ENCODE data around the gene ACSL3.

ACSL3 gene

DNA sequence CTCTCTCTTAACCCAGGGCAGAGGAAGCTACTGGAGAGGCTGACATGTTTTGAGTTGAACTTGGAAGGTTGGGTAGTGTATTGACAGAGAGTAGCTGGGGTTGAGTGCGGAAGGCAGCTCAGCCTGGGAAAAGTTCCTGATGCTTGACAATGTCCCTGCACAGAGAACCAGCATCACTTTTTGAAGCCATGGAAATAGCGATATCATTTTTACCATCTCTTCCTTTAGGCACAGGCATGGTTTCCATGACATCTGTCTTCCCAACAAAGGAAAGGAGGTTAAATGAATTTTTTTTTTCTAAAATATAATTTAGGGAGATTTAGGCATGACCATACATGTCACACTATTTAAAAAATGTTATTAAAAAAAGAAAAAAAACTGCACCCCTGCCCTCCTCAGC is 112.9 kb downstream of the ACSL3 start:
- Histone ChIP-seq H3K27me3 (ENCODE audit: insufficient read depth, insufficient read length) (no peaks in the 10 kb centered on the region), H3K4me3 (ENCODE audit: insufficient read length, low read depth) (no peak overlapping the region), H3K9ac (ENCODE audit: insufficient read length, low read depth) (no peak overlapping the region), H3K36me3 (ENCODE audit: insufficient read depth, insufficient read length, low read length) (no peaks in the 10 kb centered on the region), H3K9me3 (ENCODE audit: insufficient read depth, low read length) (no peaks in the 10 kb centered on the region), H3K4me1 (ENCODE audit: insufficient read depth, insufficient read length) (no peaks in the 10 kb centered on the region)
- DNase-seq (ENCODE audit: low read depth, low spot score), result no peak
- no peak for TF ChIP-seq SUZ12 (IDR thresholded peaks at IDR 0.05; ENCODE audit: extremely low read depth, insufficient read depth, insufficient read length)
- TF ChIP-seq YY1 (IDR thresholded peaks at IDR 0.05; ENCODE audit: insufficient read depth, insufficient read length), result no peak
- no peak for TF ChIP-seq ZNF274 (IDR thresholded peaks at IDR 0.05; ENCODE audit: low read depth, low read length)

DNA sequence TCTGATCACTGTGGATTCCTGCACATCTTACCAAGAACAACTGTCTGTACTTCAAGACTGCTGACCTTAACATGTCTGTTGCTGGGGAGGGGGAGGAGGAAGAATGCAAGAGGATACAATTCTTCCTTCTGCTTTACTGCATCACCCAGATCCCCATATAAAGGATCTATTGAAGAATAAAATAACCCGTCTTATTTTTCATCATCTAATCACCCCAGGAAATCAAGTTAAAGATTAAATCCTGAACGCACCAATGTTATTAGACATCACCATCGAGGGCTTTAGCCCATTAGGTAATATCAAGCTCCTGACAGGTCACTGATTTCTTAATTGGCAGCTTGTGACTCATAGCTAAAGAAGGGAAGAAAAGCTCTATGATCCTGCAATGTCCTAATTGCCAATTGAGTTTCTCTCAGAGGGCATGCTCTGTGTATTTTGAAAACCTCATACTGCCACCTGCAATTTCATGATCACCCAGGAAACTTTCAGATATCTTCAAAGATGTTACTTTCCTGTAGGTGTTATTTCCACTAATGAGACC is 115.8 kb downstream of the ACSL3 start:
- TF ChIP-seq YY1 (IDR thresholded peaks at IDR 0.05; ENCODE audit: insufficient read depth, insufficient read length) (no peak), SUZ12 (IDR thresholded peaks at IDR 0.05; ENCODE audit: extremely low read depth, insufficient read depth, insufficient read length) (no peak), ZNF274 (IDR thresholded peaks at IDR 0.05; ENCODE audit: low read depth, low read length) (no peak)
- H3K36me3 ChIP-seq (ENCODE audit: insufficient read depth, insufficient read length, low read length), result no peaks in the 10 kb centered on the region
- no peak overlapping the region for H3K4me3 ChIP-seq (ENCODE audit: insufficient read length, low read depth)
- no peaks in the 10 kb centered on the region for H3K4me1 ChIP-seq (ENCODE audit: insufficient read depth, insufficient read length)
- H3K27me3 ChIP-seq (ENCODE audit: insufficient read depth, insufficient read length), result no peaks in the 10 kb centered on the region
- H3K9me3 ChIP-seq (ENCODE audit: insufficient read depth, low read length), result no peaks in the 10 kb centered on the region
- H3K9ac ChIP-seq (ENCODE audit: insufficient read length, low read depth), result no peak overlapping the region
- DNase-seq (ENCODE audit: low read depth, low spot score), result no peak

- Histone ChIP-seq H3K9ac (ENCODE audit: insufficient read length, low read depth) (no peak overlapping the region), H3K9me3 (ENCODE audit: insufficient read depth, low read length) (no peaks in the 10 kb centered on the region), H3K4me3 (ENCODE audit: insufficient read length, low read depth) (no peak overlapping the region), H3K36me3 (ENCODE audit: insufficient read depth, insufficient read length, low read length) (no peaks in the 10 kb centered on the region), H3K4me1 (ENCODE audit: insufficient read depth, insufficient read length) (no peaks in the 10 kb centered on the region), H3K27me3 (ENCODE audit: insufficient read depth, insufficient read length) (no peaks in the 10 kb centered on the region)
- DNase-seq (ENCODE audit: low read depth, low spot score), result no peak
- TF ChIP-seq ZNF274 (IDR thresholded peaks at IDR 0.05; ENCODE audit: low read depth, low read length) (no peak), SUZ12 (IDR thresholded peaks at IDR 0.05; ENCODE audit: extremely low read depth, insufficient read depth, insufficient read length) (no peak), YY1 (IDR thresholded peaks at IDR 0.05; ENCODE audit: insufficient read depth, insufficient read length) (no peak)
Observed at GRCh38 chr2:222977121-222977520, 116.3 kb downstream of the ACSL3 start.

DNA sequence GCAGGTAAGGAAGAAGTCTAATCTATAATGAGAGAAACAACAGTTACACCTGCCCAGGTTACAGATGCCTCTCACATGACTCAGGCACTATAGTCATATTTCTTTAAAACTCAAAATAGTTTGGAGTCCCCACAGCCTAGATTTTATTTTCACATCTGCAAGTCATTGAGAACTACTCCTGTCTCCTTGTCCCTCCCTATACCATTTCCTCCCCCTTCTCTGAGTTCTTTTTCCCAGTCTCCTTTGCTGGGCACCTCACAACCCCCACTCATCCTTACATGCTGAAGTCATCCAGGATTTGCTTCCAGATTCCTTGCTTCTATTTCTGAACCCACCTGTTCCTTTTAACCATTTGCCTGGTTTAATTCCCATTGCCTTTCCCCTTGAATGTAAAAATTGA is 118.0 kb downstream of the ACSL3 start:
- Histone ChIP-seq H3K36me3 (ENCODE audit: insufficient read depth, insufficient read length, low read length) (no peaks in the 10 kb centered on the region), H3K9ac (ENCODE audit: insufficient read length, low read depth) (no peak overlapping the region), H3K27me3 (ENCODE audit: insufficient read depth, insufficient read length) (no peaks in the 10 kb centered on the region), H3K4me1 (ENCODE audit: insufficient read depth, insufficient read length) (no peaks in the 10 kb centered on the region), H3K4me3 (ENCODE audit: insufficient read length, low read depth) (no peak overlapping the region), H3K9me3 (ENCODE audit: insufficient read depth, low read length) (peaks cover 10% of the 10 kb centered on the region; the same call in 1 of the 2 replicates)
- TF ChIP-seq ZNF274 (IDR thresholded peaks at IDR 0.05; ENCODE audit: low read depth, low read length) (no peak), YY1 (IDR thresholded peaks at IDR 0.05; ENCODE audit: insufficient read depth, insufficient read length) (no peak), SUZ12 (IDR thresholded peaks at IDR 0.05; ENCODE audit: extremely low read depth, insufficient read depth, insufficient read length) (no peak)
- DNase-seq (ENCODE audit: low read depth, low spot score), result no peak

DNA sequence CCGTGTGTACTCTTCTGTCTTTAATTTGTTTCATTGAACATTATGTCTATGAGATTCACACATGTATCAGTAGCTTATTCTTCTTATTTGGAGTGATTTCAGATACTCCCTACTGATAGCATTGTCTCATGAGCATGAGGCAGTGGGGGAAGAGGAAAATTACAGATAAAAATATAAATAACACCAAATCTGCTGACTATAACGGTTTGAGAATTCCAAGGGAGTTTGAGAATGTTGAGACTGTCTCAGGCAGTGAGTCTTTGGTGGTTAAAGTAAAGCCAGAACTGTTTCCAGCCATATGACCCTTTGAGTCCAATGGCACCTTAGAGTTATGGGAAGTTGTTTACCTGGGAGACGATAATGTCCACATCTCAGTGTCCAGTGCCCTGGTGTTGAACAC is 118.6 kb downstream of the ACSL3 start:
- H3K9ac ChIP-seq (ENCODE audit: insufficient read length, low read depth), result no peak overlapping the region
- H3K4me3 ChIP-seq (ENCODE audit: insufficient read length, low read depth), result no peak overlapping the region
- no peaks in the 10 kb centered on the region for H3K27me3 ChIP-seq (ENCODE audit: insufficient read depth, insufficient read length)
- TF ChIP-seq SUZ12 (IDR thresholded peaks at IDR 0.05; ENCODE audit: extremely low read depth, insufficient read depth, insufficient read length), result no peak
- TF ChIP-seq ZNF274 (IDR thresholded peaks at IDR 0.05; ENCODE audit: low read depth, low read length), result no peak
- TF ChIP-seq YY1 (IDR thresholded peaks at IDR 0.05; ENCODE audit: insufficient read depth, insufficient read length), result no peak
- no peaks in the 10 kb centered on the region for H3K4me1 ChIP-seq (ENCODE audit: insufficient read depth, insufficient read length)
- peaks cover 10% of the 10 kb centered on the region for H3K9me3 ChIP-seq (ENCODE audit: insufficient read depth, low read length)
- DNase-seq (ENCODE audit: low read depth, low spot score), result no peak
- H3K36me3 ChIP-seq (ENCODE audit: insufficient read depth, insufficient read length, low read length), result no peaks in the 10 kb centered on the region

- no peak for TF ChIP-seq ZNF274 (IDR thresholded peaks at IDR 0.05; ENCODE audit: low read depth, low read length)
- TF ChIP-seq YY1 (IDR thresholded peaks at IDR 0.05; ENCODE audit: insufficient read depth, insufficient read length), result no peak
- TF ChIP-seq SUZ12 (IDR thresholded peaks at IDR 0.05; ENCODE audit: extremely low read depth, insufficient read depth, insufficient read length), result no peak
- H3K9me3 ChIP-seq (ENCODE audit: insufficient read depth, low read length), result peaks cover 25% of the 10 kb centered on the region
- H3K4me3 ChIP-seq (ENCODE audit: insufficient read length, low read depth), result no peak overlapping the region
- H3K4me1 ChIP-seq (ENCODE audit: insufficient read depth, insufficient read length), result no peaks in the 10 kb centered on the region
- no peaks in the 10 kb centered on the region for H3K27me3 ChIP-seq (ENCODE audit: insufficient read depth, insufficient read length)
- no peak overlapping the region for H3K9ac ChIP-seq (ENCODE audit: insufficient read length, low read depth)
- no peaks in the 10 kb centered on the region for H3K36me3 ChIP-seq (ENCODE audit: insufficient read depth, insufficient read length, low read length)
- no peak for DNase-seq (ENCODE audit: low read depth, low spot score)
Observed at GRCh38 chr2:222982010-222982908, 121.4 kb downstream of the ACSL3 start.

GRCh38 chr2:222982909-222983265 is 122.1 kb downstream of the ACSL3 start:
- DNase-seq (ENCODE audit: low read depth, low spot score), result no peak
- no peaks in the 10 kb centered on the region for H3K4me1 ChIP-seq (ENCODE audit: insufficient read depth, insufficient read length)
- H3K9me3 ChIP-seq (ENCODE audit: insufficient read depth, low read length), result peaks cover 25% of the 10 kb centered on the region
- H3K9ac ChIP-seq (ENCODE audit: insufficient read length, low read depth), result no peak overlapping the region
- TF ChIP-seq ZNF274 (IDR thresholded peaks at IDR 0.05; ENCODE audit: low read depth, low read length) (no peak), YY1 (IDR thresholded peaks at IDR 0.05; ENCODE audit: insufficient read depth, insufficient read length) (no peak), SUZ12 (IDR thresholded peaks at IDR 0.05; ENCODE audit: extremely low read depth, insufficient read depth, insufficient read length) (no peak)
- no peaks in the 10 kb centered on the region for H3K27me3 ChIP-seq (ENCODE audit: insufficient read depth, insufficient read length)
- no peak overlapping the region for H3K4me3 ChIP-seq (ENCODE audit: insufficient read length, low read depth)
- no peaks in the 10 kb centered on the region for H3K36me3 ChIP-seq (ENCODE audit: insufficient read depth, insufficient read length, low read length)

Measured in NT2/D1 (cell line).